Measurements from ENCODE around the gene QRFP.

Gene QRFP

GRCh38 chr9:130847306-130848217 is 49.0 kb downstream of the QRFP start:
- no peak for DNase-seq

GRCh38 chr9:130846487-130847305 is 49.9 kb downstream of the QRFP start:
- DNase-seq = no peak

- DNase-seq = no peak
Observed at GRCh38 chr9:130845901-130846481, 50.6 kb downstream of the QRFP start.

- DNase-seq = no peak
Observed at GRCh38 chr9:130845254-130845653, 51.4 kb downstream of the QRFP start.

- no peak for DNase-seq
Observed at GRCh38 chr9:130844044-130844451, 52.6 kb downstream of the QRFP start.

- DNase-seq = no peak
Observed at GRCh38 chr9:130843049-130843908, 53.3 kb downstream of the QRFP start.
